ENCODE results near the gene TTC12. TPM values are rescaled to one million over a fixed set of nuclear protein-coding genes. Genes with fewer than 3 reads are reported as not detected.

TTC12 gene
- total RNA-seq, 4 donors from 2014 or later, result 10.8 to 23.5 (median 17.2) TPM

- WGBS, 2 donors (ENCODE audit: low coverage in 1 of 2), result 100% methylated on average over 1 of the region's 13 CpGs; no CpG with 5 or more reads in 1 of the 2 donors
- no peaks in the 10 kb centered on the region for H3K27me3 ChIP-seq
- H3K9me3 ChIP-seq, result no peaks in the 10 kb centered on the region
- H3K27ac ChIP-seq, result no peak overlapping the region
- ATAC-seq, result no peak
- peaks cover 0 to 49% of the 10 kb centered on the region in 2 donors for H3K36me3 ChIP-seq
- H3K4me3 ChIP-seq, result no peak overlapping the region
- no peak for TF ChIP-seq EP300 (IDR thresholded peaks at IDR 0.05)
- TF ChIP-seq CTCF (IDR thresholded peaks at IDR 0.05), result no peak
- no peak for TF ChIP-seq POLR2A (IDR thresholded peaks at IDR 0.05)
- no peak for TF ChIP-seq POLR2AphosphoS5 (IDR thresholded peaks at IDR 0.05)
- no peaks in the 10 kb centered on the region for H3K4me1 ChIP-seq
Observed at GRCh38 chr11:113270080-113270479, 44.3 kb upstream of the TTC12 start.

- no peak for TF ChIP-seq CTCF (IDR thresholded peaks at IDR 0.05)
- no peak for TF ChIP-seq EP300 (IDR thresholded peaks at IDR 0.05)
- no peak for TF ChIP-seq POLR2AphosphoS5 (IDR thresholded peaks at IDR 0.05)
- no peak for TF ChIP-seq POLR2A (IDR thresholded peaks at IDR 0.05)
- H3K9me3 ChIP-seq, result no peaks in the 10 kb centered on the region
- ATAC-seq, result no peak
- H3K4me3 ChIP-seq, result no peak overlapping the region
- H3K27ac ChIP-seq, result no peak overlapping the region
- peaks cover 0 to 42% of the 10 kb centered on the region in 2 donors for H3K36me3 ChIP-seq
- WGBS, 2 donors (ENCODE audit: low coverage in 1 of 2), result 95% methylated on average over 8 of the region's 14 CpGs; no CpG with 5 or more reads in 1 of the 2 donors
- no peaks in the 10 kb centered on the region for H3K4me1 ChIP-seq
- no peaks in the 10 kb centered on the region for H3K27me3 ChIP-seq
Observed at GRCh38 chr11:113271551-113272245, 42.7 kb upstream of the TTC12 start.

- Histone ChIP-seq H3K36me3 (peaks cover 0 to 42% of the 10 kb centered on the region in 2 donors), H3K27me3 (no peaks in the 10 kb centered on the region), H3K27ac (no peak overlapping the region), H3K9me3 (no peaks in the 10 kb centered on the region), H3K4me3 (no peak overlapping the region), H3K4me1 (no peaks in the 10 kb centered on the region)
- no peak for TF ChIP-seq POLR2AphosphoS5 (IDR thresholded peaks at IDR 0.05)
- no peak for TF ChIP-seq CTCF (IDR thresholded peaks at IDR 0.05)
- TF ChIP-seq POLR2A (IDR thresholded peaks at IDR 0.05), result no peak
- TF ChIP-seq EP300 (IDR thresholded peaks at IDR 0.05), result no peak
- no peak for ATAC-seq
- WGBS, 2 donors (ENCODE audit: low coverage in 1 of 2), result 57% methylated on average over 2 of the region's 5 CpGs; no CpG with 5 or more reads in 1 of the 2 donors
Observed at GRCh38 chr11:113272281-113272680, 42.1 kb upstream of the TTC12 start.

GRCh38 chr11:113272927-113273615, 41.3 kb upstream of the TTC12 start:
- WGBS, 2 donors (ENCODE audit: low coverage in 1 of 2), result 67 to 87% methylated on average over 5 to 16 of the region's 34 CpGs
- TF ChIP-seq EP300 (IDR thresholded peaks at IDR 0.05) (no peak), POLR2AphosphoS5 (IDR thresholded peaks at IDR 0.05) (no peak), POLR2A (IDR thresholded peaks at IDR 0.05) (no peak), CTCF (IDR thresholded peaks at IDR 0.05) (no peak)
- Histone ChIP-seq H3K9me3 (no peaks in the 10 kb centered on the region), H3K27me3 (no peaks in the 10 kb centered on the region), H3K27ac (no peak overlapping the region), H3K4me1 (no peaks in the 10 kb centered on the region), H3K36me3 (peaks cover 0 to 42% of the 10 kb centered on the region in 2 donors), H3K4me3 (no peak overlapping the region)
- ATAC-seq, result no peak
